ENCODE data around the gene MTG2.

Gene MTG2

GRCh38 chr20:62186887-62187866 lies 4.3 kb downstream of the MTG2 start:
- DNase-seq (ENCODE audit: low spot score) = no peak

GRCh38 chr20:62190639-62191411 lies 8.0 kb downstream of the MTG2 start:
- no peak for DNase-seq (ENCODE audit: low spot score)

GRCh38 chr20:62191781-62192559 lies 9.1 kb downstream of the MTG2 start:
- DNase-seq (ENCODE audit: low spot score) = no peak

GRCh38 chr20:62192635-62193034 lies 9.8 kb downstream of the MTG2 start:
- no peak for DNase-seq (ENCODE audit: low spot score)

GRCh38 chr20:62193079-62194025 lies 10.5 kb downstream of the MTG2 start:
- no peak for DNase-seq (ENCODE audit: low spot score)

- no peak for DNase-seq (ENCODE audit: low spot score)
Observed at GRCh38 chr20:62195075-62195405, 12.2 kb downstream of the MTG2 start.

- no peak for DNase-seq (ENCODE audit: low spot score)
Observed at GRCh38 chr20:62195736-62196135, 12.9 kb downstream of the MTG2 start.

- no peak for DNase-seq (ENCODE audit: low spot score)
Observed at GRCh38 chr20:62196286-62196685, 13.5 kb downstream of the MTG2 start.

- DNase-seq (ENCODE audit: low spot score) = no peak
Observed at GRCh38 chr20:62197311-62197710, 14.5 kb downstream of the MTG2 start.

GRCh38 chr20:62197801-62198200 lies 15.0 kb downstream of the MTG2 start:
- no peak for DNase-seq (ENCODE audit: low spot score)

GRCh38 chr20:62198496-62198895 lies 15.7 kb downstream of the MTG2 start:
- no peak for DNase-seq (ENCODE audit: low spot score)

GRCh38 chr20:62198931-62199330 lies 16.1 kb downstream of the MTG2 start:
- no peak for DNase-seq (ENCODE audit: low spot score)

- no peak for DNase-seq (ENCODE audit: low spot score)
Observed at GRCh38 chr20:62200491-62201172, 17.8 kb downstream of the MTG2 start.

- no peak for DNase-seq (ENCODE audit: low spot score)
Observed at GRCh38 chr20:62201173-62202082, 18.6 kb downstream of the MTG2 start.

GRCh38 chr20:62202083-62202395 lies 19.2 kb downstream of the MTG2 start:
- DNase-seq (ENCODE audit: low spot score) = no peak

- DNase-seq (ENCODE audit: low spot score) = no peak
Observed at GRCh38 chr20:62202676-62203377, 20.0 kb downstream of the MTG2 start.

GRCh38 chr20:62203378-62204030 lies 20.7 kb downstream of the MTG2 start:
- no peak for DNase-seq (ENCODE audit: low spot score)

- no peak for DNase-seq (ENCODE audit: low spot score)
Observed at GRCh38 chr20:62205618-62206387, 23.0 kb downstream of the MTG2 start.
